HG03139 (cell line): Measurements from ENCODE around the gene AXL.

ENCODE experiments used
- ATAC-seq: cut with Tn5 transposase; IDR thresholded peaks from one replicate; pipeline ENCODE4 v1.9.1; 2021; ENCODE audit not compliant: unreplicated experiment

Gene AXL

GRCh38 chr19:41305927-41306793 is 87.1 kb downstream of the AXL start:
- ATAC-seq = no peak

GRCh38 chr19:41307090-41307875 is 88.3 kb downstream of the AXL start:
- no peak for ATAC-seq

DNA sequence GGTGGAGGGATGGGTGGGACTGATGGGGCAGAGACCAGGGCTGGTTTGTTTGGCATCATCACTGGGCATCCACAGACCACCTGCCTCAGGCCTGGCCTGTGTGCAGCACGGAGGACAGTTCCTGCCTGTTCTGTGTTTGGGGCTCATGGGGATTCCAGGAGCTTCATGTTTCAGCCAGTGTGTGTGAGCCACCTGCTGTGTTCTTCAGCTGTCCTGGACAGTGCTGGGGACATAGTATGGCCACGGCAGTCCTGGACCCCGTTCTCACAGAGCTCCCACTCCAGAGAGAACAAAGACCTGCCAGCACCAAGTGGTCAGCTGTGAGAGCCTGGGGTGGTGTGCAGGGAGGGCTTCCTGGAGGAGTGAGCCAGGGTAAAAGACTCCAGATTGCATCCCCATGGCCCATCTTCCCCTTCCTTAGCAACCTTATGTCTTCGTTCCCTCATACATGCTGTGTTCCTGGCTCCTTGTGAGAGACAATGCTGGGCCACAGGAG is 89.0 kb downstream of the AXL start:
- no peak for ATAC-seq

DNA sequence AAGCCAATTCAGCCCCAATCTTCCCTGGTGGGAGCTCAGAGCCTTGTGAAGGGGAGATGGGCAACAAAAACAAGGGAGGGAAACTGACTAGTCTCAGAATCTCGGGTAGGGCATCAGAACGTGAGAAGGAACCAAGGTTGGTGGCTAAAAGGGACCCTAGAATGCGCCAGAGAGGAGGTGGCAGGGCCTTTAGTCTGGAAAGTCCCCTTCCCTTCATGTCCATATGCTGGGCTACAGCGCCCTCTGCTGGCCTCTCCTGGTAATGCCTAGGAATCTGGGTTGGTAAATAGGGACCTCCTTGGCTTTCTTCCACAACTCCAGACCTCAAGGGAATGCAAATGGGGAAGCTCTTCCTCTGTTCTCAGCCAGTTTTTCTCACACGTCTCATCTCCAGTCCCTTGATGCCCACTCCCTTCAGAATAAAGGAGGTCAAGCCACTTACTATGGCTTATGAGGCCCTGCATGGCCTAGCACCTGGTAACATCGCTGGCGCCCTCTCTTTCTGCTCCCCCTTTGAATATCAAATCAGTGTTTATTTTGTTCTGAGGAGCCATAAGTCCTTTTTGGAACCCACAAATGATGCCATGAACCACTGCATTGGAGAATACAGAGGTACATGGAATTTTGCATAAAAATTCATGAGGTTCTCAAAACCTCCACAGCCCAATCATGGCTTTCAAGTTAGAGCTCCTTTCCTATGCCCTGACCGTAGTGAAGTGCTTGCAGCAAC is 89.6 kb downstream of the AXL start:
- no peak for ATAC-seq

DNA sequence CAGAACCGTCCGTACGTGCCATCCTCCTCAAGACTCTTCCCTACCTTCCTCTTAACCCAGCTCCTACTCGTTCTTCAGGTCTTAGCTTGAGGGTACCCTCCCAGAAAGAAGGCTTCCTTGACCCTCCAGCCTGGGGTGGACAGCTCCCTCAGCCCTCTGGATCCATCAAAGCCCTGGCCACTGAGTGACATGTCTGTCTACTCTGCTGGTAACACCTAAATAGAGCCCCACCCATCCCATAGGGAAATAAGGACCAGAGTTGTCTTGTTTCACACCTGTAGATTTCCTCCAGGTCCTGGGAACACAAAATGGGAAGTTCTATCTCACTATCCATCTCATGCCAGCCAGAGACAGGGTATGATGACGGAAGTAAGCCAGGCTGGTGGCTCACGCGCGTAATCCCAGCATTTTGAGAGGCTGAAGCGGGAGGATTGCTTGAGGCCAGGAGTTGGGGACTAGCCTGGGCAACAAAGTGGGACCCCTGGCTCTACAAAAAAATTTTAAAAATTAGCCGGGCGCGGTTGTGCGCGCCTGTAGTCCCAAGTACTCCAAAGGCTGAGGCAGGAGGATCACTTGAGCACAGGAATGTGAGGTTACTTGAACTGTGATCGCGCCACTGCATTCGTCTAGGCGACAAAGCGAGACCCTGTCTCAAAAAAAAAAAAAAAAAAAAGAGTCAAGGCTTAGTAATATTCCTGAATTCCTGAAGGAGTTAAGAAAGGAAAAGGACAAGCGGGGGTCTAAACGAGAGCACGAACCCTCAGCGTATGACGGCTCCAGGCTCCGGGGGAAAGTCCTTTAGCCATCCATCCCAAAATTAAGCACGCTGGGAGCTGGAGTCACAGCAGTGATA is 90.4 kb downstream of the AXL start:
- no peak for ATAC-seq

GRCh38 chr19:41310033-41310831 is 91.2 kb downstream of the AXL start, which contains the start of gene CCDC97:
Gene CCDC97 (plus strand): TSS chr19:41310172. CDS start chr19:41310311, 139 bp downstream.
- peak; percentile 54 for ATAC-seq

DNA sequence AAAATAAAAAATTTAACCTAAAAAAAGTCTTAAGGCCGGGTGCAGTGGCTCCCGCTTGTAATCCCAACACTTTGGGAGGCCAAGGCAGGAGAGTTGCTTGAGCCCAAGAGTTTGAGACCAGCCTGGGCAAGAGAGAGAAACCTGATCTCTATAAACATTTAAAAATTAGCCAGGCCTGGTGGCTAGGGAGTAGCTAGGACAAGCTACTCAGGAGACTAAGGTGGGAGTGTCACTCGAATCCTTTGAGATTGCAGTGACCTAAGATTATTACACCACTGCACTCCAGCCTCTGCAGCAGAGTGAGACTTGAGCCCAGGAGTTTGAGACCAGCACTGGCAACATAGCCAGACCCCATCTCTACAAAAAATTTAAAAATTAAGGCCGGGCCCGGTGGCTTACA is 92.0 kb downstream of the AXL start:
- no peak for ATAC-seq
